ENCODE data around the gene SEPHS1.

SEPHS1 gene

GRCh38 chr10:13268841-13269240, 79.3 kb downstream of the SEPHS1 start:
- no peak for TF ChIP-seq CTCF (IDR thresholded peaks at IDR 0.05; ENCODE audit: borderline replicate concordance, insufficient read depth, low read depth, low read length)
- no peak overlapping the region for H3K4me3 ChIP-seq (ENCODE audit: low read depth, low read length)

- no peak overlapping the region for H3K4me3 ChIP-seq (ENCODE audit: low read depth, low read length)
- no peak for TF ChIP-seq CTCF (IDR thresholded peaks at IDR 0.05; ENCODE audit: borderline replicate concordance, insufficient read depth, low read depth, low read length)
These were observed 79.8 kb downstream of the SEPHS1 start for GRCh38 chr10:13268310-13268709.

All from GM12875 (cell line).